Endothelial cell (in vitro differentiated cells): ENCODE data around the gene CCSAP. TPM values are rescaled to one million over a fixed set of nuclear protein-coding genes. Genes with fewer than 3 reads are reported as not detected.

ENCODE experiments used
- DNase-seq: peaks from one replicate; pipeline ENCODE4 v3.0.0; 2021; ENCODE audit warnings: low spot score
- H3K27ac Mint-ChIP-seq: one replicate; pipeline ENCODE4 v1.8.0; 2021; ENCODE audit warnings: mixed read lengths, inconsistent platforms; ENCODE audit not compliant: unreplicated experiment
- H3K27me3 Mint-ChIP-seq: one replicate; pipeline ENCODE4 v1.8.0; 2021; ENCODE audit warnings: mild to moderate bottlenecking, moderate library complexity, mixed read lengths, inconsistent platforms; ENCODE audit not compliant: unreplicated experiment
- H3K36me3 Mint-ChIP-seq: one replicate; pipeline ENCODE4 v1.8.0; 2021; ENCODE audit warnings: mild to moderate bottlenecking, low read depth, mixed read lengths, inconsistent platforms; ENCODE audit not compliant: unreplicated experiment
- H3K4me1 Mint-ChIP-seq: one replicate; pipeline ENCODE4 v1.8.0; 2021; ENCODE audit warnings: mild to moderate bottlenecking, mixed read lengths, inconsistent platforms; ENCODE audit not compliant: unreplicated experiment
- H3K4me3 Mint-ChIP-seq: one replicate; pipeline ENCODE4 v1.8.0; 2021; ENCODE audit warnings: mild to moderate bottlenecking, mixed read lengths, inconsistent platforms; ENCODE audit not compliant: unreplicated experiment
- H3K9me3 Mint-ChIP-seq: one replicate; pipeline ENCODE4 v1.8.0; 2021; ENCODE audit warnings: mixed read lengths, inconsistent platforms; ENCODE audit not compliant: unreplicated experiment
- CTCF ChIP-seq: fragments of 200-600 bp; sonication (generic); IDR thresholded peaks from one replicate; pipeline ENCODE4 v1.5.0; 2021; ENCODE audit warnings: antibody characterized with exemption; ENCODE audit not compliant: unreplicated experiment
- total RNA-seq: library from RNA; stranded (reverse); fragmentation: NEBNext Ultra II Directional; extraction: Animal tissue kit (Norgen Biotek cat#: 25700); gene quantifications from one replicate; pipeline ENCODE4 v1.2.1, GENCODE V29; 2021; ENCODE audit not compliant: unreplicated experiment

CCSAP gene
- total RNA-seq, 1 donor from 2014 or later = 6.7 TPM

GRCh38 chr1:229368347-229368746 lies 25.5 kb upstream of the CCSAP start:
- no peaks in the 10 kb centered on the region for H3K4me1 Mint-ChIP-seq
- no peak for TF ChIP-seq CTCF
- H3K36me3 Mint-ChIP-seq = no peaks in the 10 kb centered on the region
- DNase-seq = no peak
- H3K27me3 Mint-ChIP-seq = peaks cover 2% of the 10 kb centered on the region
- H3K27ac Mint-ChIP-seq = no peak overlapping the region
- no peak overlapping the region for H3K4me3 Mint-ChIP-seq
- H3K9me3 Mint-ChIP-seq = no peaks in the 10 kb centered on the region

GRCh38 chr1:229365569-229365968 lies 22.7 kb upstream of the CCSAP start:
- Mint-ChIP-seq H3K27ac (no peak overlapping the region), H3K9me3 (no peaks in the 10 kb centered on the region), H3K36me3 (no peaks in the 10 kb centered on the region)

GRCh38 chr1:229364207-229365065 lies 21.6 kb upstream of the CCSAP start:
- no peaks in the 10 kb centered on the region for H3K9me3 Mint-ChIP-seq

More at GRCh38 chr1:229365569-229365968, 22.7 kb upstream of the CCSAP start:
- Mint-ChIP-seq H3K4me1 (no peaks in the 10 kb centered on the region), H3K4me3 (no peak overlapping the region), H3K27me3 (peaks cover 2% of the 10 kb centered on the region)
- TF ChIP-seq CTCF = no peak
- no peak for DNase-seq

DNA sequence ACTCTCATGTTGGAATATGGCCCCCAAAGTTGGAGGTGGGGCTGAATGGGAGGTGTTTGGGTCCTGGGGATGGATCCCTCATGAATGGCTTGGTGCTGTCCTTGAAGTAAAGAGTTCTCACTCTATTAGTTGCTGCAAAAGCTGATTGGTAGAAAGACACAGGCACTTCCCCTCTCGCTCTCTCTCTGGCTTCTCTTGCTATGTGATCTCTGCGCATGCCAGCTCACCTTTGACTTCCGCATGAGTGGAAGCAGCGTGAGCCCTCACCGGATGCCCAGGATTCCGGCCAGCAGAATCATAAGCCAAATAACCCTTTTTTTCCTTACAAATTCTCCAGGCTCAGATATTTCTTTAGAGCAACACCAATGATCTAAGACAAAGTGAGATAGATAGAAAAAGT lies 20.9 kb upstream of the CCSAP start:
- Mint-ChIP-seq H3K27me3 (peaks cover 2% of the 10 kb centered on the region), H3K4me1 (no peaks in the 10 kb centered on the region), H3K27ac (no peak overlapping the region), H3K36me3 (no peaks in the 10 kb centered on the region), H3K4me3 (no peak overlapping the region), H3K9me3 (no peaks in the 10 kb centered on the region)
- no peak for TF ChIP-seq CTCF
- DNase-seq = no peak

More at GRCh38 chr1:229364207-229365065, 21.6 kb upstream of the CCSAP start:
- TF ChIP-seq CTCF = no peak
- no peak overlapping the region for H3K4me3 Mint-ChIP-seq
- H3K4me1 Mint-ChIP-seq = no peaks in the 10 kb centered on the region
- no peak overlapping the region for H3K27ac Mint-ChIP-seq
- no peak for DNase-seq
- H3K27me3 Mint-ChIP-seq = peaks cover 2% of the 10 kb centered on the region
- no peaks in the 10 kb centered on the region for H3K36me3 Mint-ChIP-seq

GRCh38 chr1:229360420-229360819 lies 17.6 kb upstream of the CCSAP start:
- no peak for TF ChIP-seq CTCF
- Mint-ChIP-seq H3K36me3 (no peaks in the 10 kb centered on the region), H3K27ac (no peak overlapping the region), H3K27me3 (peaks cover 2% of the 10 kb centered on the region), H3K9me3 (no peaks in the 10 kb centered on the region), H3K4me1 (no peaks in the 10 kb centered on the region), H3K4me3 (no peak overlapping the region)
- DNase-seq = no peak
